K562 (cell line): ENCODE measurements around the gene FBXO27. TPM values are rescaled to one million over a fixed set of nuclear protein-coding genes. Genes with fewer than 3 reads are reported as not detected.

Experiments used
- CHD1 ChIP-seq: fragments of 200-600 bp; sonication (generic); IDR thresholded peaks from one replicate; pipeline ENCODE4 v1.6.1; 2012; ENCODE audit warnings: mild to moderate bottlenecking, moderate library complexity, low read length, inconsistent platforms
- HOXB6 ChIP-seq: fragments of 250-450 bp; sonication (Bioruptor Pico); IDR thresholded peaks from 2 replicates; pipeline ENCODE4 v1.5.1; 2022; ENCODE audit warnings: mild to moderate bottlenecking, borderline replicate concordance
- KHSRP ChIP-seq: fragments of 450-650 bp; IDR thresholded peaks from 2 replicates; pipeline ENCODE4 v1.6.1; 2017
- LCOR ChIP-seq: sonication (generic); formaldehyde crosslinking; IDR thresholded peaks from 2 replicates; pipeline ENCODE4 v1.8.0; 2022; ENCODE audit warnings: mild to moderate bottlenecking, missing genetic modification reagents
- MGA ChIP-seq: fragments of 450-650 bp; IDR thresholded peaks from 2 replicates; pipeline ENCODE4 v1.6.1; 2016; ENCODE audit warnings: mild to moderate bottlenecking, moderate library complexity
- NCOR1 ChIP-seq: fragments of 450-650 bp; IDR thresholded peaks from 2 replicates; pipeline ENCODE4 v1.6.1; 2016; ENCODE audit warnings: mild to moderate bottlenecking, moderate library complexity
- NFATC3 ChIP-seq: fragments of 450-650 bp; IDR thresholded peaks from 2 replicates; pipeline ENCODE4 v1.6.1; 2017; ENCODE audit warnings: mild to moderate bottlenecking
- NFE2 ChIP-seq: IDR thresholded peaks from 2 replicates; pipeline ENCODE4 v1.6.1; 2014; ENCODE audit warnings: antibody characterized with exemption, low read depth
- POLR2AphosphoS5 ChIP-seq: IDR thresholded peaks from 2 replicates; pipeline ENCODE4 v1.6.1; 2011; ENCODE audit warnings: mild to moderate bottlenecking, low read depth, low read length, moderate library complexity; ENCODE audit not compliant: control insufficient read depth, insufficient read depth
- PRPF4 ChIP-seq: fragments of 200-400 bp; formaldehyde crosslinking; IDR thresholded peaks from one replicate; pipeline ENCODE4 v1.6.1; 2017; ENCODE audit warnings: low read length, low read depth, mild to moderate bottlenecking; ENCODE audit not compliant: insufficient read depth, poor library complexity, severe bottlenecking
- RBM22 ChIP-seq: fragments of 200-400 bp; formaldehyde crosslinking; IDR thresholded peaks from 2 replicates; pipeline ENCODE4 v1.6.1; 2018; ENCODE audit warnings: low read length, low read depth; ENCODE audit not compliant: poor library complexity, severe bottlenecking
- SMARCA4 ChIP-seq: fragments of 450-650 bp; IDR thresholded peaks from 2 replicates; pipeline ENCODE4 v1.6.1; 2016
- THRA ChIP-seq: fragments of 450-650 bp; IDR thresholded peaks from 2 replicates; pipeline ENCODE4 v1.6.1; 2017; ENCODE audit warnings: mild to moderate bottlenecking, moderate library complexity
- ZKSCAN1 ChIP-seq: fragments of 150-350 bp; IDR thresholded peaks from 2 replicates; pipeline ENCODE4 v1.6.1; 2016; ENCODE audit warnings: low read depth, low read length
- ZNF121 ChIP-seq: sonication (generic); formaldehyde crosslinking; conservative IDR thresholded peaks from 2 replicates; pipeline ENCODE4 v1.8.0; 2022; ENCODE audit warnings: missing genetic modification reagents
- ZNF140 ChIP-seq: fragments of 250-450 bp; sonication (Bioruptor Pico); IDR thresholded peaks from 2 replicates; pipeline ENCODE4 v1.8.0; 2021; ENCODE audit warnings: moderate library complexity, mild to moderate bottlenecking, inconsistent platforms
- polyA plus RNA-seq, 8 experiments: library from polyadenylated mRNA; depleted of rRNA in 4 of 8; stranded (reverse) in 5 of 8; unstranded in 3 of 8; fragments of >200 nt; fragmentation: Nextera tagmentation in 2 of 8; fragmentation: Illumina TruSeq in 1 of 8; extraction: Ambion mirVana in 2 of 8; extraction: Trizol in 1 of 8; gene quantifications; 2 replicates each; pipeline versions ENCODE4 v1.2.1 to v1.2.3, GENCODE V29; 2011 to 2014; ENCODE audit warnings: inconsistent platforms in 1 of 8, missing spikeins in 1 of 8
- total RNA-seq, 7 experiments: library from RNA; depleted of rRNA in 6 of 7; stranded (reverse); fragments of >200 nt in 6 of 7; fragmentation: Illumina TruSeq in 2 of 7; extraction: Trizol in 2 of 7; gene quantifications; 2 replicates each; pipeline versions ENCODE4 v1.2.1 to v1.2.3, GENCODE V29; 2011 to 2021; ENCODE audit warnings: low replicate concordance in 1 of 7

FBXO27 gene
- total and polyA plus RNA-seq, 9 of the 15 experiments (the other 6 are each of a cell fraction or from before 2014, with no cell fraction given): 1.8 to 11.0 (median 6.3) TPM

DNA sequence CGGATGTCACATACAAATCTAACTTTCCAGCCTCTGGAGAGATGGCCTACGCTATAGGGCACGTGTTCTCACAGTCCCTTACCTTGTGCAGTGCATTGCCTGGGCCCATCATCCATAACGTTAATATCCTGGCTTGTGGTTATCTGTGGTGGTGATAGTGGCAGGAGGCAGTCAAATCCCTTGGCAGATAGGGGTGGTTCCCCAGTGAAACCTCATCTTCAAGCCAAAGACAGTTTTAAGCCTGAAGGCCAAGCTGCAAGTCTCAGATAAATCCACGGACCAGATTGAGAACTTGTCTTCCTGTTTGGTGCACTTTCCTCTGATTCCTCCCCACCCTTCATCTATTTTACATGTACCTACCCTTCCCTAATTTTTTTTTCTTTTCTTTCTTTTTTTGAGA, 52.5 kb downstream of the FBXO27 start (continued):
- no peak for TF ChIP-seq HOXB6 (CRISPR knock-in tag)
- no peak for TF ChIP-seq ZNF140 (CRISPR knock-in tag)
- TF ChIP-seq THRA: no peak
- no peak for TF ChIP-seq NFE2
- no peak for TF ChIP-seq RBM22
- TF ChIP-seq MGA: peak; percentile 36; the same call in 1 of the 2 replicates
- no peak; the same call in 1 of the 2 replicates for TF ChIP-seq ZNF121 (CRISPR knock-in tag)
- TF ChIP-seq SMARCA4: no peak
- TF ChIP-seq PRPF4: no peak
- no peak for TF ChIP-seq CHD1
- no peak for TF ChIP-seq ZKSCAN1
- TF ChIP-seq LCOR (CRISPR knock-in tag): no peak
- no peak for TF ChIP-seq KHSRP
- peak; percentile 44; the same call in 1 of the 2 replicates for TF ChIP-seq POLR2AphosphoS5
- TF ChIP-seq NCOR1: peak; percentile 69
- TF ChIP-seq NFATC3: no peak
